GM19455 (cell line): ENCODE data around the gene CHRDL1.
"Not testable (repeated sequence)": the region's sequence is repeated elsewhere in the genome, so short reads cannot be mapped to it uniquely, and the experiment has no call there.

Experiments used
- ATAC-seq: cut with Tn5 transposase; IDR thresholded peaks from one replicate; pipeline ENCODE4 v1.9.1; 2021; ENCODE audit not compliant: unreplicated experiment

Gene CHRDL1, protein sequence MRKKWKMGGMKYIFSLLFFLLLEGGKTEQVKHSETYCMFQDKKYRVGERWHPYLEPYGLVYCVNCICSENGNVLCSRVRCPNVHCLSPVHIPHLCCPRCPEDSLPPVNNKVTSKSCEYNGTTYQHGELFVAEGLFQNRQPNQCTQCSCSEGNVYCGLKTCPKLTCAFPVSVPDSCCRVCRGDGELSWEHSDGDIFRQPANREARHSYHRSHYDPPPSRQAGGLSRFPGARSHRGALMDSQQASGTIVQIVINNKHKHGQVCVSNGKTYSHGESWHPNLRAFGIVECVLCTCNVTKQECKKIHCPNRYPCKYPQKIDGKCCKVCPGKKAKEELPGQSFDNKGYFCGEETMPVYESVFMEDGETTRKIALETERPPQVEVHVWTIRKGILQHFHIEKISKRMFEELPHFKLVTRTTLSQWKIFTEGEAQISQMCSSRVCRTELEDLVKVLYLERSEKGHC

DNA sequence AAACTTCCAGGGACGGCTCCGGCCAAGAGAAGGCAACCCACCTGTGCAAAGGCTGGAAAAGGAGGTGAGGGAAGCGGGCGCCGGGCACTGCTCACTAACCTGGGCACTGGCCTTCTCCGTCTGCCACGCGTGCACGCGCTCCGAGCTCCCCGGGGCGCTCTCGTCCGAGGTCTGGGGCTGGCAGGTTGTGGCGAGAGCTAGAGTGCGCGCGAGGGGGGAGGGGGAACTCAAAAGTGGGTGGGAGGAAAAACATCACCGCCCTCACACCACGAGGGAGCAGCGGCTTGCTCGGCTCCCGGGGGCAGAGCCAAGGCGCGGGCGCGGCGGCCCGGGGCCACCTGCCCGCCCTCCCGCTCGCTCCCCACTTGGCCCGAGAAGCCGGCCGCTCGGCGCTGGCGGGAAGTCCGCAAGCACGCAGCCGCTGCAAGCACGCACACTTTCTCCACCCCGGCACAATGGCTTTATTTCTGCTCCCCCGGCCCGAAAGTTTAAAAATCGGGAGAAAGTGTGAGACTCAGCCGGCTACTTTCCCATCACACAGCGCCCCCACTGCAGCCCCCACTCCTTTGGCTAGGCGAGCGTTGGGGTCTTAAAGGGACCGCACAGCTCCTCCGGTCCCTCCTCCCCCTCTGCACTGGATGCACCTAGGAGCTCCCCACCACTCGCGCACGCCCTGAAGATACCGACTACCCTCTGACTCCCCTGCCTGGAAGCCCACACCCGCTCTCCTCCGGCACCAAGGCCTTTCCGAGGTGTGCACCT lies at the start of gene CHRDL1:
CHRDL1 (minus strand) TSS at position 173 of the 762 bp plus-strand sequence. CDS start 3,636 bp downstream, outside the sequence.
- no peak for ATAC-seq

DNA sequence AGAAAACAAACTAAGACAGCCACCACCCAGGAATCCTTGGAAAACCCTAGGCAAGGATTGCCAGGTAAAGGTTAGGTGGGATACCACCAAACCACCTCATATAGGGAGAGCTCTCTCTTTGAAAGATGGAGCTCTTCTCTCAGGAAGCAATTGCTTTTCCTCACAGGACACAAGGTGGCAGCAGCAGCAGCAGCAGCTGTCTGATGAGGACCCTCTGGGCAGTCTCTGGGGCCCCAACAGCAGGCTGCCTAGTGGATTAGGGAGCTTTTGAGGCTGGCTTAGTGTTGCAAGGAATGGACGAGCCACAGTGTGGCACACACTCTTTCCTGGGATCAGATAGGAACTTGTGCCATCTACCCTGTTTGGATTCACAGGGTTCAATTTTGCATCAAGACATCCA lies 41.4 kb upstream of the CHRDL1 start:
- no peak for ATAC-seq

DNA sequence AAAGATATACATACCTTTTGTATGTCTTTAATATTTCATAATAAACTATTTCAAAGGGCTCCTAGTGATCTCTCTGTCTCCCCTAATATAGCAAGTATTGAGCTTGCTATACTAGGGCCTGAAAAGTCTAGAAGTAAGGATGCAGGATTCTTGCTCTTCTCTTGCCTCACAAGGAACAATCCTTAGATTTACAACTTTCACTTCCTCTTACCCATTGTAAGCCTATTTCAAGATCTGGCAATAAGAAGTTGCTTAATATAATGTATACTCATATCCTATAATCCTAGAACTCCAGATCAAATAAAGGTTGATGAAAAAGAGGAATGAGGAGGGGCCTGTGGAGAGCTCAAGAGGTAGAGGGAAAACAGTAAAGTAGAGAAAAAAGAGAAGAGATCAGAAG lies 40.8 kb upstream of the CHRDL1 start:
- ATAC-seq = no peak

DNA sequence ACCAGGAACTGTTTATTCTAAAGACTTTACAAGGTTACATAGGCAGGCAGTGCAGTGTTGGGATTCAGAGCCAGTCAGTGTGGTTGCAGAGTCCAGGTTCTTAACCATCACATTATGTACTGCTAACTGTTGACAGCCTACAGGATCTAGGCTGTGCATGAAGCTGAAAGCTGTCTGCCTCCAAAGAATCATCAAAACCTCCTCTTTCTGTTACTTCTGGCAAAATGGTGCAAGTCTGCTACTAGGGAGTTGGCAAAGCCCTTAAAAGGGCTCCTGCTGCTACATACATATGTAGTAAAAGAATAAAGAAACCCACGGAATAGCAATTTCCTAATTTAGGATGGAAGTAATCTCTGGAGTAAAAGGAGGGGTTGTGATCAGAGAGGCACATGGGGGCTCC lies 40.4 kb upstream of the CHRDL1 start:
- no peak for ATAC-seq

DNA sequence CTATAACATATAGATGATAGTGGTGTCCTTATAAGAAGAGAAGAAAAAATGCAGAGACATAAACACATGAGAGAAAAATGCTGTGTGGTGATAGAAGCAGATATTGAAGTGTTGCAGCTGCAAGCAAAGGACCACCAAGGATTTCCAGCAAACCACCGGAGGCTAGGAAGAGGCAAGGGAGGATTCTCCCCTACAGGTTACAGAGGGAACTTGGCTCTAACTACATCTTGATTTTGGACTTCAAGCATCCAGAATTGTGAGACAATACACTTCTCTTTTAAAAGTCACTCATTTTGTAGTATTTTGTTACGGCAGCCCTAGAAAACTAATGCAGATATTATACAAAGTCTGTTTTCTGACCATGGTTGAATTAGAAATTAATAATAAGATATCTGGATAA lies 30.4 kb upstream of the CHRDL1 start:
- no peak for ATAC-seq

DNA sequence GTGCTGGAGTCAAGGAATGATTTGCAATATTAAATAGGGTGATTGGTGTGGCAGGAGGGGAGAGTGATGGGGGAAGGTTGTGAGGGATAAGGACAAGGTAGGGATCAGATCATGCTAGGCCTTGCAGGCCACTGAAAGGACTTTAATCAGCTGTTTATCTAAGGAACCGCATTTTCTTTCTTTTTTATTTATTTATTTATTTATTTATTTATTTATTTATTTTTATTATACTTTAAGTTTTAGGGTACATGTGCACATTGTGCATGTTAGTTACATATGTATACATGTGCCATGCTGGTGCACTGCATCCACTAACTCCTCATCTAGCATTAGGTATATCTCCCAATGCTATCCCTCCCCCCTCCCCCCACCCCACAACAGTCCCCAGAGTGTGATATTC lies 20.9 kb upstream of the CHRDL1 start:
- not testable (repeated sequence) for ATAC-seq

DNA sequence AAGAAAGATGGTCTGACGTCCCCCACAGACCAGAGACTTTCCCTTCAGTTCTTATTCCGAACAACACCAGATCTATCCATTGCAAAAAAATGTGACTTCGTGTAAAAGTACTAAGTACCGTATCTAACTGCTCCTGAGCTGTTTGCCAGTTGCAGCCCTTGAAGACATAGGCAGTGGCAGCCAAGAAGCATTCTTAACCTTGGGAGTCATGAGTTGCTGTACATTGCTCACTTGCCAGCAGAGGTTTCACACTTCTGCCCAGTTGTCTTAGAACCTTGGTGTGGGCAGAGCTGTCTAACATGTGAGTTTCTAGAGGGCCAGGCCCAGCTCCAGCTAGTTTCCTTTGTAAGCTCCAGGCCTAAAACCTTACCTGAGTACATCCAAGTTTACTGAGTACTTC lies 10.5 kb upstream of the CHRDL1 start:
- no peak for ATAC-seq

DNA sequence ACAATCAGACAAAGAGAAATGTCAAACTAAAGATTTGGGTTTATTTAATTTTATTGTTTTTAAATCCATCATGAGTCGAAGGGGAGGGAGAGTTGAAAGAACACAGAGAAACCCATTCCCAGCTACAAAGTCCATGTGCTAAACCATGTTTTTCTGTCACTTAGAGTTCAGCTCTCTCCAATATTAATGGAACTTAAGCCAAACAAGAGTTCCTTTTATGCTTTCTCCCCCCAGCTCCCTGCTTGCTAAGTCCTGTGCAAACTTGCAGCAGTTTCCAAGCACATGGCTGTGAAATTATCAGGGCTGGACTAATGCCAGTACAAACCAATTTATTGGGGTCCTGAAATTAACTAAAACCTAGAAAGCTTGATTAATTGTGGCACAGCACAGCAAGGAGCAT lies 9.7 kb upstream of the CHRDL1 start:
- no peak for ATAC-seq

DNA sequence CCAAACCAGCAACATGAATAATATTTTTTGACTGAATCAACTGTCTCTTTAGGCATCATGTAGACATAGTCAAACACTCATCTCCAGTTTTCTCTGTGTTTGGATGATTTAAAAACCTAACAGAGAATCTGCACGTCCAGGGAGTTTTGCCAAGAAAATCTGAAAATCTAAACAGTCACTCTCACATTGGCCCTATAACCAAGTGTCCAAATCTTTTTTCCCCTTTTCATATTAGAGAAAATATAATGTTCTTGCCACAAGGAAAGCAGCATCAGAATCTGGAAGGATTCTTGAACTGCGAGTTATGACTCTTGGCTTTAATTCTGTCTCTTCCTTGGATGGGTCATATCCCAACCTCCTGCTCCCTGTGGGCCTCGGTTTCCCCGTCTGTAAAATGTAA lies 8.8 kb upstream of the CHRDL1 start:
- ATAC-seq = no peak

DNA sequence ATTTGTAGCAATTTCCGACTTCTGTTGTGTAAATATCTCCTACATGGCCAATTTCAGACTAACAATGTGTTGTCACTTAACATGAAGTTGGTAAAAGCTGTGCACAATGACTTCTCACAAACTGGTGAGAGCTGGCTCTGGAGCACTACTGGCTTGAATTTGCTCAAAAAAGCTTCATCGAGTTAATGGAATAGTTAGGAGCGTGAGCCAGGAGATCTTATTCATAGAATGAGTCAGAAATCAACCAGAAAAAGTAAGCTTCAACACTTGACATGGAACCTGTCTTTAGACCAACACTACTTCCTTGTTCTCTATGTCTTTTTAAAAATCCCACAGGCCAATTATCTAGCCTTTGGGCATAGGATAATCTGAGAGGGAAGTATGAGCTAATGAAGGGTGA lies 7.9 kb upstream of the CHRDL1 start:
- no peak for ATAC-seq

DNA sequence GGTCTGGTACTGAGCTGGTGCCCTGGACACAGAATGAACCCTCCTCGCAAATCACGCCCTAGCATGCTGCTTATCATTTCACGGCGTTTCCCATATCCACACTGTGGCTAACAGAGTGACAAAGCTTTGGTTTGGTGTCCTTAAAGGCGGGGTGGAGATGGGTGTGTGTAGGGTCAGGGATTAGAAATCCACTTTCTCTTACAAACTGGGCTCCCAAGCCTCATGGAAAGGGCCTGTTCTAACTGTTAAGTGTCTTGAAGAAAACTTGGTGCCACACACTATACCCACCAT lies 735 bp upstream of the CHRDL1 start:
- ATAC-seq = no peak

DNA sequence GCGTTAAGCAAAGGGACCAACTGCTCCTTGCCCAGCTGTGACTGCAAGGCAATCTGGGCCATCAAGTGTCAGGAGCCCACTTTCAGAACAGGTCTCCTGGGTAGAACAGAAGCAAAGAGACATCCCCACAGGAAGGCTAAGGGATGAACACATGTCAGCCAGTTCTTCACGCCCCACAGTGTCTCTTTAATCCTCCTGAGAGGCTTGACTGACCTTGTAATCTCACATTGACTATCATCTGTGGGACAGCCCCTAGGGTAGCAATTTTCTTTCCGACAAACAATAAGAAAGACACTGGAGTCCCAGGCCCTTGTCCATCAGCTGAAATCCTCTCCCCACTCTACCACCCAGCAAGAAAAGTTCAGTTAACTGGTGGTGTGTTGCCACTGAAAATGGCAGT lies 1.0 kb downstream of the CHRDL1 start:
- ATAC-seq = no peak

DNA sequence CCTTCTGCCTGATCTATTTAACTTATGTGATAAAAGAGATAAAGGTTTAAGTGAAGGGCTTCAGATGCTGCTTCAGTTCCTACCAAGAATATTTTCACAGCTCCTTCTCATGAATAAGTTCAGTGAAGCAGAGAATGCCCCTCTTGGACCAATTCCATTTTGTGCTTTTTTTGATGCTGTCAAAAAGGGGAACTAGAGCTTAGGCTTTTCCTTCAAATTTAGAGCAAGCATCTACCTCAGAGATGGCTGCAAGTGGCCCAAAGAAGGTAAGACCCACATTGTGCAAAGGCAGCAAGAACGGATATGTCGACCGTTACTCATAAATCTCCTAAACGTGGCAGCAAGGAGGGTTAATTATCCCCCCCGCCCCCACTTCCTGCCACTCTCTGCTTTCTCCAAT lies 4.5 kb downstream of the CHRDL1 start:
- ATAC-seq = no peak

DNA sequence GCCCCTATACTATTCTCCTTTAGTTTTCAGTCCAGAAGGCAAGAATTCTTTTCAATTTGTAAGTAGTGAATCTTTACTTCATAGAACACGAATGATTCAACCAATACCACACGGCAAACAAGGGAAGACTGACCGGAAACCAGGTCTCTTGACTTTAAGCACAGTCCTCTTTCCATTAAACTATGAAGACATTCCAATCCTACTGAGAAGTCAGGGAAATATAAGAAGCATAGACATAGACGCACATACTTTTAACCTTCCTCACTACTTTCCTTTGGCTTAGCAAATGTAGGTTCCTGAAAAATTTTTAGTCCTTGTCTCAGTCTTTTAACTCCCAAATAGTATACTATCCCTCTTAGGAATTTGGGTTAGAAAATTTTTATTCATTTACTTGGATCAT lies 9.1 kb downstream of the CHRDL1 start:
- no peak for ATAC-seq

DNA sequence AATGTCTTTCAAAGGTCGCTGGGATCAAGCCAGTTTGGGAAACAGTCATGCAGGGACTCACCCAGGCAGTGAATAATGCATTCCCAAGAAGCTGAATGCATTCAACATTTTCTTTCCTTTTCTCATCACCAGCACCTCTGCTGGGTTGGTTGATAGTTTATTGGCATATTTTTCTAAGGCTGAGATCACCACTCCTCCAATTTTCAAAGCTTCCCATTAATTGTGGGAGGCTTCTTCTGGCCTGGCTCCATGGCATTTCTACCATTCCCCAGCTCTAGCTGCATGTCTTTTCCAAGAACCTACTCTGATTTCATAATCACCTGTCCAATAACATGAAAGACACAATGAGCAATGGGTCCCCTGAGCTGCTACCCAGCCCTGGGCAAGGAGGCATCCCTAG lies 35.8 kb downstream of the CHRDL1 start:
- ATAC-seq = no peak

DNA sequence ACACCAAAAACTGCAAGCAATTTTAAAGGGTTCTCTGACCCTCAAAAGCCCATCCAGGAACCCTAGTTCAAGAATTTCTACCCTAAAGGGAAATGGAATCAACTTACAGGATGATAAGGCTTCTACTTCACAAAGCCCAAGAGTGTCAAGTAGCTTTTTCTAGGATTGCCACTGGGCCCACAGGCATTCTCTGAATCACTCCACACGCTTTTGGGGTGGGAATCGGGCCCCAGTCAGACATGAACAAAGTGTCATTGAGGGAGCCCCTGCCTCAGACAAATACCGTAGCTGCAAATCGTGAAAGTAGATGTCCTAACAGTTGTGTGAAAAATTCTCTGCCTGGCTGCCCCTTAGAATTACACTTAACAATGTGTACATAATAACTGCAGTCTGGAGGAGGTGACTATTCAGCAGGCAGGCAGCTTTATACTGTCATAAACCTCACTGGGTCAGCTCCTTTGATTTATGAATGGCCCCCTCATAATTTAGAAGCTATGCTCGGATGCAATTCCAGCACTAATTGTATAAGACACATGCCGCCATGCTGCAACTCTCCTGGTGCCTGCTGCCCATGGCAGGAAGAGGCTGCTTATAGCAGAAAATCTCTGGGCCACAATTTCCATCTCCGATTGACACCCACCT lies 36.7 kb downstream of the CHRDL1 start:
- ATAC-seq = no peak

DNA sequence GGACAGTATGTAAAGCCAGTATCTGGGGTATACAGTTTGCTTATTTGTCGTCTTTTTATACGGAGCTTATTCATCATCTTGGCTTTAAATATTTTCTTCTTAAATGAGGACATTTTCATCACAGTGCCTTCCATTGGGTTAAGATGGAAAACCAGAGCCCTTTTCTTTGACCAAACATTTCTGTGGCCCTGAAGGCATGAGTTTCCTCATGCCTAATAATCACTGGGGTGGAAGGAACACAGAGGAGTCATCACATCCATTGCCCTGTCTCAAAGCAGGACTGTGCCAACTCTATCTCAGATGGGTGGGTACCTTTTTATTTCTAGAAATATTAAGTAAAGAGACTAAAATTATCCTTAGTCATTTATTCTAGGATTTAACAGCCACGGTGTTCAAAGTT lies 40.0 kb downstream of the CHRDL1 start:
- ATAC-seq = no peak

DNA sequence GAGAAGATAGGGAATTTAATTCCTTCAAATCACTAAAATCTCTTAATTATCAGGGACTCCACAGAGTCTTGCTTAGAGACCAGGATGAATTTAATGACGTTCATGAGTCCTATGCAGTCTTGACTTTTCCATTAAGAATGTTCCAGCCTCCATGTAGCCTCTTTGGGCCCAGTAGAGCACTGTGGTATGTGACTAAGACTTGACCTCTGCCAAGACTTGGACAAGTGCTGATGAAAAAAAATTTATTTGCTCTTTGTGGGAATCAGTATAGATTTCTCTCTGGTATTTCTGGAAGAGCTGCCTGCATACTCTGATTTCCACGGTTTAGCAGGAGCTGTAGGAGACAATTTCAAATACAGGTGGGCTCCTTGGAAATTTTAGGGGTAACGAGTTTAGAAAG lies 40.6 kb downstream of the CHRDL1 start:
- ATAC-seq = no peak

DNA sequence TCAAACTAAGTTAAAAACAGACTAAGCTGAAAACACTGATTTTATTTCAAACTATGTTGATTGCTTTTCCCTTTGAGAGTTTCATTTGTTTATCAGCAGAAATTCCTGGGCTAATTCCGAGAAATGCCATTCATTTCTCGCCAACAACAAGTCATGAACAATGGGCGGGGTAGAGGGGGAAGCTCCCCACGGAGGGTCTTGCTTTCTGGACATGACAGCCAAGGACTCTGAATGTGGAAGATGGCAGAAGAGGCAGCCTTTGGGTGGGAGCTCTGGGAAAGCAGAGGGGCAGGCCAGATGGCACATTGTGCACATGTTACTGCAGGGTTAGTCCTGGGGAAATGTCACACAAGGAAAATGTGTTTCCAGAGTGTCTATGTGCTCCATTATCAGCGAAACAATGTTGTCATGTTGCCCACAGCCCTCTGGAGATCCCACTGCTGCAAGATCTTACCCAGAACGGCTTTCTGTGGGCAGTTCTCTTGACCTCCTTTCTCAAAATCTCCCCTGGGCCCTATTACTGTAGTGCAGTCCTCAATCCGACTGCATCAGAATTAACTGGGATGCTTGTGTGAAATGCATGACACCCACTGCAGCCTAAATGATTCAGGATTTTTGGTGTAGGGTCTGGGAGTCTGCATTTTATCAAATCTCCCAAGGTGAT lies 45.0 kb downstream of the CHRDL1 start:
- no peak for ATAC-seq

DNA sequence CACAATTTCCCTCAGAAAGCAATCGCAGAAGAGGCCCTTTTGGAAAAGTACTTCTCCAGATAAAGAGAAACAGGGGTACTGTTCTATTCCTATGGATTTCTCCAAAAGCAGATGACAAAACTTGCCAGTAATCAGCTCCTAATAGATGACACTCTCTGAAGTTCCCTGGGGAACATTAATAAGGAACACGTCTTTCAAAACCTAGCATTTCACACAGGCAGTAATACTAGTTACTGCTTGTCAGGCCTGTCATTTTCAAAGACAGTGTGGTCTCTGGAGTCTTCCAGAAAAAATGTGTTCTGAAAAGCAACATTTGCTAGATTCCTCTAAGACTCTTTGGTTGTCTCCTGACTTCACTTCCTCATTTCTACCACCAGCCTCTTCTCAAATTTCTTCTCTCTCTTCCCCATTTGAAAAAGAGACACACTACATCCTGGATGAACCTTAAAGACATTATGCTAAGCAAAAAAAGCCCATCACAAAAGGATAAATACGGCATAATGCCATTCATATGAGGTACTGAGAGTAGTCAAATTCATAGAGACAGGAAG lies 47.3 kb downstream of the CHRDL1 start:
- ATAC-seq = no peak

DNA sequence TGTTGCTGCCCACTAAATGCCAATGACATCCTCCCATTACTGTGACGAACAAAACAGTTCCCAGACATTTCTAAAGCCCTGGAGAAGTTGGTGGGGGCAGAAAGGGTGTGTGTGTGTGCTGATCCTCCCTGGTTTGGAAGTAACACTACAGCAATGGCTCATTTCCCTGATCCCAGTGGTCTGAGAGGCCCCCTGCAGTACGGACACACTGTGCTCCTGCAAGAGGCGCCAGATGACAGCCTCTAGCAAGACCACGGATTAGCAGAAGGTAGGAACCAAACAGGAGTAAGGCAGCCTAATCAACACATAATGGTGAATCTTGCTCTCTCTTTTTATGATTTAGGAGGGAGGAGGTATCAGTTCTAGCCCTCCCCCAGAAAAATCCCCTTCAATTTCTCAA lies 49.6 kb downstream of the CHRDL1 start:
- ATAC-seq = no peak
